ENCODE results near the gene COL6A2. TPM values are rescaled to one million over a fixed set of nuclear protein-coding genes. Genes with fewer than 3 reads are reported as not detected.
"Not testable (repeated sequence)": the region's sequence is repeated elsewhere in the genome, so short reads cannot be mapped to it uniquely, and the experiment has no call there.

COL6A2 gene
- total RNA-seq, 1 donor from 2014 or later: 888 TPM

GRCh38 chr21:46079352-46080170 is 18.4 kb upstream of the COL6A2 start:
- DNase-seq: peak; percentile 61

GRCh38 chr21:46080171-46081021 is 17.5 kb upstream of the COL6A2 start:
- peak; percentile 71 for DNase-seq

GRCh38 chr21:46081022-46081861 is 16.7 kb upstream of the COL6A2 start:
- DNase-seq: peak; percentile 90

- DNase-seq: no peak
Observed at GRCh38 chr21:46081862-46082712, 15.8 kb upstream of the COL6A2 start.

- DNase-seq: no peak
Observed at GRCh38 chr21:46082713-46082962, 15.3 kb upstream of the COL6A2 start.

- peak; percentile 92 for DNase-seq
Observed at GRCh38 chr21:46082963-46083790, 14.7 kb upstream of the COL6A2 start.

- no peak for DNase-seq
Observed at GRCh38 chr21:46083791-46084561, 13.9 kb upstream of the COL6A2 start.

GRCh38 chr21:46084709-46085108 is 13.2 kb upstream of the COL6A2 start:
- no peak for DNase-seq

- not testable (repeated sequence) for DNase-seq
Observed at GRCh38 chr21:46085259-46085658, 12.7 kb upstream of the COL6A2 start.

GRCh38 chr21:46087641-46088040 is 10.3 kb upstream of the COL6A2 start:
- DNase-seq: no peak

GRCh38 chr21:46088189-46088588 is 9.7 kb upstream of the COL6A2 start:
- no peak for DNase-seq

- no peak for DNase-seq
Observed at GRCh38 chr21:46089285-46089684, 8.6 kb upstream of the COL6A2 start.

GRCh38 chr21:46091118-46091517 is 6.8 kb upstream of the COL6A2 start:
- no peak for DNase-seq

GRCh38 chr21:46091631-46092025 is 6.3 kb upstream of the COL6A2 start:
- no peak for DNase-seq

- DNase-seq: peak; percentile 89
Observed at GRCh38 chr21:46092026-46092764, 5.7 kb upstream of the COL6A2 start.

GRCh38 chr21:46092811-46093667 is 4.9 kb upstream of the COL6A2 start:
- DNase-seq: no peak

- DNase-seq: no peak
Observed at GRCh38 chr21:46093668-46094400, 4.1 kb upstream of the COL6A2 start.
